ENCODE measurements around the gene TMEM250. TPM values are rescaled to one million over a fixed set of nuclear protein-coding genes. Genes with fewer than 3 reads are reported as not detected.

The TMEM250 gene
- total and polyA plus RNA-seq, 9 of the 15 experiments (the other 6 are each of a cell fraction or from before 2014, with no cell fraction given), result 0.32 to 44.6 (median 12.2) TPM

- Histone ChIP-seq H3K27ac (ENCODE audit: extremely low read depth, low read depth, low read length) (no peak overlapping the region), H3K4me2 (ENCODE audit: insufficient read depth, low read length) (no peak overlapping the region), H4K20me1 (replicated peaks; ENCODE audit: control insufficient read depth, insufficient read depth, low read length) (no peaks in the 10 kb centered on the region), H3K9me1 (ENCODE audit: control insufficient read depth, insufficient read depth, low read length) (no peaks in the 10 kb centered on the region), H3K4me3 (no peak overlapping the region), H3K9me3 (replicated peaks; ENCODE audit: control insufficient read depth, insufficient read depth, low read depth, low read length) (no peaks in the 10 kb centered on the region), H2AFZ (ENCODE audit: low read depth, low read length) (no peak overlapping the region), H3K9ac (ENCODE audit: insufficient read depth in 1 of 2, low read depth in 2 of 2, low read length in 2 of 2) (no peak overlapping the region), H3K79me2 (ENCODE audit: control insufficient read depth, insufficient read depth, low read length) (no peaks in the 10 kb centered on the region; the same call in 2 of the 3 replicates), H3K27me3 (ENCODE audit: control insufficient read depth in 2 of 2, insufficient read depth in 2 of 2, low read length in 2 of 2) (no peaks in the 10 kb centered on the region), H3K36me3 (ENCODE audit: control insufficient read depth, insufficient read depth, low read length) (no peaks in the 10 kb centered on the region), H3K4me1 (replicated peaks in 1 of 2; ENCODE audit: control insufficient read depth in 2 of 2, insufficient read depth in 2 of 2, low read length in 2 of 2) (peaks cover 46 to 87% of the 10 kb centered on the region in 2 experiments)
- no TSS peak for BruUV-seq (replicated peaks)
- ChIA-PET CTCF (ENCODE audit: low intra/inter-chr PET ratio) (no interaction called here), POLR2A (interaction anchor here (0.6 kb wide), 1 partner anchor 574 kb away, joined by 4 read pairs; no protein-coding TSS in a partner anchor)
- DNase-seq (ENCODE audit: extremely low read depth in 1 of 4, low spot score in 3 of 4) (no peak), ATAC-seq (no peak), FAIRE-seq (no peak)
- intact Hi-C loops (cut with micrococcal nuclease), result no loop called here
- 54% methylated on average over 1 of the region's 1 CpG for WGBS (ENCODE audit: insufficient coverage, low coverage, missing lambda C conversion rate)
- in situ Hi-C loops (cut with MboI), result no loop called here
- TF ChIP-seq NCOA6 (IDR thresholded peaks at IDR 0.05) (no peak), SLC30A9 (CRISPR knock-in tag; IDR thresholded peaks at IDR 0.05) (no peak), GTF2B (IDR thresholded peaks at IDR 0.05; ENCODE audit: extremely low read depth, insufficient read length) (no peak), NFIX (CRISPR knock-in tag; IDR thresholded peaks at IDR 0.05; ENCODE audit: low read depth) (no peak), ATF1 (CRISPR knock-in tag; IDR thresholded peaks at IDR 0.05) (no peak), ATF1 (tag; IDR thresholded peaks at IDR 0.05) (no peak), ZNF75A (CRISPR knock-in tag; IDR thresholded peaks at IDR 0.05) (no peak), RERE (CRISPR knock-in tag; IDR thresholded peaks at IDR 0.05; ENCODE audit: borderline replicate concordance) (no peak), RBM39 (optimal IDR thresholded peaks at IDR 0.05; ENCODE audit: low read depth, low read length) (no peak), POU5F1 (IDR thresholded peaks at IDR 0.05; ENCODE audit: borderline replicate concordance, low read depth, low read length, partially characterized antibody) (no peak), HDGF (IDR thresholded peaks at IDR 0.05) (no peak)
- TF ChIP-seq, protein P1, sequence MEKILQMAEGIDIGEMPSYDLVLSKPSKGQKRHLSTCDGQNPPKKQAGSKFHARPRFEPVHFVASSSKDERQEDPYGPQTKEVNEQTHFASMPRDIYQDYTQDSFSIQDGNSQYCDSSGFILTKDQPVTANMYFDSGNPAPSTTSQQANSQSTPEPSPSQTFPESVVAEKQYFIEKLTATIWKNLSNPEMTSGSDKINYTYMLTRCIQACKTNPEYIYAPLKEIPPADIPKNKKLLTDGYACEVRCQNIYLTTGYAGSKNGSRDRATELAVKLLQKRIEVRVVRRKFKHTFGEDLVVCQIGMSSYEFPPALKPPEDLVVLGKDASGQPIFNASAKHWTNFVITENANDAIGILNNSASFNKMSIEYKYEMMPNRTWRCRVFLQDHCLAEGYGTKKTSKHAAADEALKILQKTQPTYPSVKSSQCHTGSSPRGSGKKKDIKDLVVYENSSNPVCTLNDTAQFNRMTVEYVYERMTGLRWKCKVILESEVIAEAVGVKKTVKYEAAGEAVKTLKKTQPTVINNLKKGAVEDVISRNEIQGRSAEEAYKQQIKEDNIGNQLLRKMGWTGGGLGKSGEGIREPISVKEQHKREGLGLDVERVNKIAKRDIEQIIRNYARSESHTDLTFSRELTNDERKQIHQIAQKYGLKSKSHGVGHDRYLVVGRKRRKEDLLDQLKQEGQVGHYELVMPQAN (IDR thresholded peaks at IDR 0.05; ENCODE audit: borderline replicate concordance), result no peak
- TF ChIP-seq, protein P2, sequence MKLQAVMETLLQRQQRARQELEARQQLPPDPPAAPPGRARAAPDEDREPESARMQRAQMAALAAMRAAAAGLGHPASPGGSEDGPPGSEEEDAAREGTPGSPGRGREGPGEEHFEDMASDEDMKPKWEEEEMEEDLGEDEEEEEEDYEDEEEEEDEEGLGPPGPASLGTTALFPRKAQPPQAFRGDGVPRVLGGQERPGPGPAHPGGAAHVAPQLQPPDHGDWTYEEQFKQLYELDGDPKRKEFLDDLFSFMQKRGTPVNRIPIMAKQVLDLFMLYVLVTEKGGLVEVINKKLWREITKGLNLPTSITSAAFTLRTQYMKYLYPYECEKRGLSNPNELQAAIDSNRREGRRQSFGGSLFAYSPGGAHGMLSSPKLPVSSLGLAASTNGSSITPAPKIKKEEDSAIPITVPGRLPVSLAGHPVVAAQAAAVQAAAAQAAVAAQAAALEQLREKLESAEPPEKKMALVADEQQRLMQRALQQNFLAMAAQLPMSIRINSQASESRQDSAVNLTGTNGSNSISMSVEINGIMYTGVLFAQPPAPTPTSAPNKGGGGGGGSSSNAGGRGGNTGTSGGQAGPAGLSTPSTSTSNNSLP (IDR thresholded peaks at IDR 0.05; ENCODE audit: borderline replicate concordance, low read depth, low read length), result no peak
Observed at GRCh38 chr9:136104488-136104800, 14.2 kb downstream of the TMEM250 start.
